Panc1 (cell line): ENCODE measurements around the gene FAM117A.

Experiments used
- POLR2AphosphoS5 ChIP-seq: IDR thresholded peaks from 2 replicates; pipeline ENCODE4 v1.6.1; 2012; ENCODE audit warnings: mild to moderate bottlenecking, low read depth, low read length, moderate library complexity
- TCF7L2 ChIP-seq: IDR thresholded peaks from 2 replicates; pipeline ENCODE4 v1.6.1; 2011; ENCODE audit warnings: mild to moderate bottlenecking, low read depth, low read length, inconsistent platforms
- TF ChIP-seq, protein P1 (sequence below): fragments of 450-650 bp; IDR thresholded peaks from 2 replicates; pipeline ENCODE4 v1.5.1; 2017; ENCODE audit warnings: mild to moderate bottlenecking

DNA sequence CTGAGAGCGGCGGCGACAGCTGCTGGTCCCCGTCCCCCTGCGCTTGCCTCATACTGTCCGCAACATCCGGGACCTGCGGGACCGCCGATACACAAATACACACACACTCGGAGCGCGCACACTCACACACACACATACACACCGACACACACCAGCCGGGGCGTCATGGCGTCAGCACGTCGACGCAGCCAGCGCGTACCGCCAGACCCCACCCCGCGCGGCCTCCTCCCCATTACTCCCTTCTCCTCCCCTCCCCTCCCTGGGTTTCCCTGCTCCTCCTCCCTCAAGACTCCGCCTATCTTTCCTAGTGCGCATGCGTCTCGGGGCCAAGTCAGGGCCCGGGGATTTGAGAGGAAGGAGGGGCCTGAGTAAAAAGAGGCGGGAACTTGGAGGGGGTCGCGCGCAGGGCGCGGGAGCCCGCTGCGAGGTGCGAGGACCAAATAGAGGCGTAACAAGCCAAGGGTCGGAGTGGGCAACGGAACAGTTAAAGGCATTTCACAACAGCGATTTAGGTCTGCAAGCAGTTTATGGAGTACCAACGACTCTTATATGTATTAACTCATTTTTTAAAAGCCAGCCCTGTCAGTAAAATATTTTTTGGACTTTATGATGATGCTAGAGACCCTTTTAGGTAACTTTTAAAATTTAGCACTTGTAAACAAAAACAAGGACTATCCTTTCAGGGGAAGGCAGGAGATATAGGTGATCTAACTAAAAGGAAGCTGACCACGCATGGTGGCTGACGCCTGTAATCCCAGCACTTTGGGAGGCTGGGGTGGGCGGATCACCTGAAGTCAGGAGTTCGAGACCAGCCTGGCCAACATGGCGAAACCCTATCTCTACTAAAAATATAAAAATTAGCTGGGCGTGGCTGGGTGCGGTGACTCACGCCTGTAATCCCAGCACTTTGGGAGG lies 85.7 kb downstream of the FAM117A start, which contains the start of gene SPOP:
- TF ChIP-seq, protein P1, sequence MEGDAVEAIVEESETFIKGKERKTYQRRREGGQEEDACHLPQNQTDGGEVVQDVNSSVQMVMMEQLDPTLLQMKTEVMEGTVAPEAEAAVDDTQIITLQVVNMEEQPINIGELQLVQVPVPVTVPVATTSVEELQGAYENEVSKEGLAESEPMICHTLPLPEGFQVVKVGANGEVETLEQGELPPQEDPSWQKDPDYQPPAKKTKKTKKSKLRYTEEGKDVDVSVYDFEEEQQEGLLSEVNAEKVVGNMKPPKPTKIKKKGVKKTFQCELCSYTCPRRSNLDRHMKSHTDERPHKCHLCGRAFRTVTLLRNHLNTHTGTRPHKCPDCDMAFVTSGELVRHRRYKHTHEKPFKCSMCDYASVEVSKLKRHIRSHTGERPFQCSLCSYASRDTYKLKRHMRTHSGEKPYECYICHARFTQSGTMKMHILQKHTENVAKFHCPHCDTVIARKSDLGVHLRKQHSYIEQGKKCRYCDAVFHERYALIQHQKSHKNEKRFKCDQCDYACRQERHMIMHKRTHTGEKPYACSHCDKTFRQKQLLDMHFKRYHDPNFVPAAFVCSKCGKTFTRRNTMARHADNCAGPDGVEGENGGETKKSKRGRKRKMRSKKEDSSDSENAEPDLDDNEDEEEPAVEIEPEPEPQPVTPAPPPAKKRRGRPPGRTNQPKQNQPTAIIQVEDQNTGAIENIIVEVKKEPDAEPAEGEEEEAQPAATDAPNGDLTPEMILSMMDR: no peak
- TF ChIP-seq POLR2AphosphoS5 (peak; percentile 22), TCF7L2 (no peak)
